ENCODE results near the gene SWT1.

DNA sequence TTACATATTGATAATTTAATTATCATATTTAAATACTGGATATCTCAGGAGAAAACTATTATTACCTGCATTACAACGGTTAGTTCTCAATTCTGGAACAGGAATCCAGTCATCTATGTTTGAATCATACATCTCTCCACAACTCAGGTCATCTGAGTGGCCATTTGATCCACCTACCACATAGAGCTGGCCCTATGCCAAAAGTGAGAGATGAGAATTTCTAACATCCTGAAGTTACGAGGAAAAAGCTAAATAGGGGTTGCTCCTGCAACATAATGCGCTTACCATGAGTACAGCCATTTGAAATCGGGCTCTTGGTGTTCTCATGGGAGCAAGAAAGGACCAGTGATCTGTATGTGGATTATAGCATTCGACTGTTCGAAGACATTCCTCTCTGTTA lies 143.2 kb downstream of the SWT1 start:
- TF ChIP-seq, protein P1, sequence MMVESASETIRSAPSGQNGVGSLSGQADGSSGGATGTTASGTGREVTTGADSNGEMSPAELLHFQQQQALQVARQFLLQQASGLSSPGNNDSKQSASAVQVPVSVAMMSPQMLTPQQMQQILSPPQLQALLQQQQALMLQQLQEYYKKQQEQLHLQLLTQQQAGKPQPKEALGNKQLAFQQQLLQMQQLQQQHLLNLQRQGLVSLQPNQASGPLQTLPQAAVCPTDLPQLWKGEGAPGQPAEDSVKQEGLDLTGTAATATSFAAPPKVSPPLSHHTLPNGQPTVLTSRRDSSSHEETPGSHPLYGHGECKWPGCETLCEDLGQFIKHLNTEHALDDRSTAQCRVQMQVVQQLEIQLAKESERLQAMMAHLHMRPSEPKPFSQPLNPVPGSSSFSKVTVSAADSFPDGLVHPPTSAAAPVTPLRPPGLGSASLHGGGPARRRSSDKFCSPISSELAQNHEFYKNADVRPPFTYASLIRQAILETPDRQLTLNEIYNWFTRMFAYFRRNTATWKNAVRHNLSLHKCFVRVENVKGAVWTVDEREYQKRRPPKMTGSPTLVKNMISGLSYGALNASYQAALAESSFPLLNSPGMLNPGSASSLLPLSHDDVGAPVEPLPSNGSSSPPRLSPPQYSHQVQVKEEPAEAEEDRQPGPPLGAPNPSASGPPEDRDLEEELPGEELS (CRISPR knock-in tag; IDR thresholded peaks at IDR 0.05), result no peak
- TF ChIP-seq ETV6 (CRISPR knock-in tag; conservative IDR thresholded peaks at IDR 0.05) (no peak), TBP (CRISPR knock-in tag; IDR thresholded peaks at IDR 0.05) (no peak), CTCF (CRISPR knock-in tag; IDR thresholded peaks at IDR 0.05) (no peak), ZNF768 (CRISPR knock-in tag; IDR thresholded peaks at IDR 0.05) (no peak), PHB2 (IDR thresholded peaks at IDR 0.05; ENCODE audit: partially characterized antibody) (no peak), KDM6A (CRISPR knock-in tag; IDR thresholded peaks at IDR 0.05; ENCODE audit: low read depth) (no peak), AGO2 (optimal IDR thresholded peaks at IDR 0.05; ENCODE audit: low read depth, low read length) (no peak), CBX5 (CRISPR knock-in tag; IDR thresholded peaks at IDR 0.05; ENCODE audit: borderline replicate concordance) (no peak), MAFG (CRISPR knock-in tag; IDR thresholded peaks at IDR 0.05) (no peak)
- TF ChIP-seq, protein P2, sequence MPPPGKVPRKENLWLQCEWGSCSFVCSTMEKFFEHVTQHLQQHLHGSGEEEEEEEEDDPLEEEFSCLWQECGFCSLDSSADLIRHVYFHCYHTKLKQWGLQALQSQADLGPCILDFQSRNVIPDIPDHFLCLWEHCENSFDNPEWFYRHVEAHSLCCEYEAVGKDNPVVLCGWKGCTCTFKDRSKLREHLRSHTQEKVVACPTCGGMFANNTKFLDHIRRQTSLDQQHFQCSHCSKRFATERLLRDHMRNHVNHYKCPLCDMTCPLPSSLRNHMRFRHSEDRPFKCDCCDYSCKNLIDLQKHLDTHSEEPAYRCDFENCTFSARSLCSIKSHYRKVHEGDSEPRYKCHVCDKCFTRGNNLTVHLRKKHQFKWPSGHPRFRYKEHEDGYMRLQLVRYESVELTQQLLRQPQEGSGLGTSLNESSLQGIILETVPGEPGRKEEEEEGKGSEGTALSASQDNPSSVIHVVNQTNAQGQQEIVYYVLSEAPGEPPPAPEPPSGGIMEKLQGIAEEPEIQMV (CRISPR knock-in tag; IDR thresholded peaks at IDR 0.05; ENCODE audit: low read depth), result no peak
- TF ChIP-seq, protein P3, sequence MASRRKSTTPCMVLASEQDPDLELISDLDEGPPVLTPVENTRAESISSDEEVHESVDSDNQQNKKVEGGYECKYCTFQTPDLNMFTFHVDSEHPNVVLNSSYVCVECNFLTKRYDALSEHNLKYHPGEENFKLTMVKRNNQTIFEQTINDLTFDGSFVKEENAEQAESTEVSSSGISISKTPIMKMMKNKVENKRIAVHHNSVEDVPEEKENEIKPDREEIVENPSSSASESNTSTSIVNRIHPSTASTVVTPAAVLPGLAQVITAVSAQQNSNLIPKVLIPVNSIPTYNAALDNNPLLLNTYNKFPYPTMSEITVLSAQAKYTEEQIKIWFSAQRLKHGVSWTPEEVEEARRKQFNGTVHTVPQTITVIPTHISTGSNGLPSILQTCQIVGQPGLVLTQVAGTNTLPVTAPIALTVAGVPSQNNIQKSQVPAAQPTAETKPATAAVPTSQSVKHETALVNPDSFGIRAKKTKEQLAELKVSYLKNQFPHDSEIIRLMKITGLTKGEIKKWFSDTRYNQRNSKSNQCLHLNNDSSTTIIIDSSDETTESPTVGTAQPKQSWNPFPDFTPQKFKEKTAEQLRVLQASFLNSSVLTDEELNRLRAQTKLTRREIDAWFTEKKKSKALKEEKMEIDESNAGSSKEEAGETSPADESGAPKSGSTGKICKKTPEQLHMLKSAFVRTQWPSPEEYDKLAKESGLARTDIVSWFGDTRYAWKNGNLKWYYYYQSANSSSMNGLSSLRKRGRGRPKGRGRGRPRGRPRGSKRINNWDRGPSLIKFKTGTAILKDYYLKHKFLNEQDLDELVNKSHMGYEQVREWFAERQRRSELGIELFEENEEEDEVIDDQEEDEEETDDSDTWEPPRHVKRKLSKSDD (CRISPR knock-in tag; IDR thresholded peaks at IDR 0.05; ENCODE audit: low read depth), result no peak

Measured in HepG2 (cell line).